Mucosa of descending colon (tissue), 3 donors: Measurements from ENCODE around the gene CEP131. TPM values are rescaled to one million over a fixed set of nuclear protein-coding genes. Genes with fewer than 3 reads are reported as not detected.

Experiments
- ATAC-seq: fragments of 200-7000 bp; cut with Tn5 transposase; one replicate; pipeline ENCODE4 v1.9.1; 2020; ENCODE audit warnings: mild to moderate bottlenecking, moderate library complexity
- DNase-seq, 3 donors: peaks; one replicate each; pipeline ENCODE4 v3.0.0-alpha.2; 2020
- H3K36me3 ChIP-seq: fragments of 200-600 bp; one replicate; pipeline ENCODE4 v1.8.0; 2021; ENCODE audit warnings: low read depth, mild to moderate bottlenecking
- H3K4me1 ChIP-seq: fragments of 200-600 bp; one replicate; pipeline ENCODE4 v1.8.0; 2021; ENCODE audit warnings: low read depth, mild to moderate bottlenecking
- H3K4me3 ChIP-seq: fragments of 200-600 bp; one replicate; pipeline ENCODE4 v1.8.0; 2021; ENCODE audit warnings: mild to moderate bottlenecking
- H3K9me3 ChIP-seq: fragments of 200-600 bp; one replicate; pipeline ENCODE4 v1.8.0; 2021; ENCODE audit warnings: mild to moderate bottlenecking
- intact Hi-C, 2 donors: fragments of 100-400 bp; cut with DNase I in 1 of 2; cut with micrococcal nuclease in 1 of 2; formaldehyde crosslinking; loops; one replicate each; pipeline versions ENCODE4 v1.11.0 to v1.11.1; 2022; cut with DNase I, micrococcal nuclease
- total RNA-seq, 3 donors: library from RNA; stranded (reverse); fragmentation: NEBNext Ultra II Directional in 2 of 3; extraction: Animal tissue kit (Norgen Biotek cat#: 25700) in 2 of 3; gene quantifications; one replicate each; pipeline versions ENCODE4 v1.2.1 to v1.2.4, GENCODE V29; 2021 to 2023
- TF ChIP-seq, protein P1 (sequence below): fragments of 200-600 bp; IDR thresholded peaks from one replicate; pipeline ENCODE4 v1.8.0; 2022; ENCODE audit warnings: antibody characterized with exemption, mild to moderate bottlenecking
- donor health status: DM: no; HTN: no; CAD: no; lungs with moderate emphysema.
- donor health status: DM: no; HTN: no; CAD: no.
- donor health status: DM: no; HTN: yes; CAD: no.

Gene CEP131
- total RNA-seq, 3 donors from 2014 or later, result 5.7 to 9.3 (median 8.7) TPM

DNA sequence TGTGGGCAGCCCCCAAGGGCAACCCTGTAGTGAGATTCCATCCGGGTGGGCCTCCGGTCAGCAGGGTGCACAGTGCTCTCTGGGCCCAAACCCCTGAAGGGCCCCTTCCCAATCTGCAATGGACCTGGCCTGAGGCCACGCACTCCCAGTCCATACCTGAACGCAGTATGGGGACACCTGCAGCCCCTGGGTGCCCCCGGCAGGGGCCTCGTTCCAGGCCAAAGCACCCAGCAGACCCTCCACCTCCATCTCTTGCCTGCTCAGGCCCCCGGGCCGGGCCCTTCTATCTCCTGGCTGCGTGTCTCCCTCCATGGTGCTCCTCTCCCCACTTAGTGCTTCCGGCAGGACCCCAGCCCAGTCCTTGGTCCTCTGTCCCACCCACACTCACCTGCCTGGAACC, 39.4 kb downstream of the CEP131 start:
- DNase-seq (no peak), ATAC-seq (no peak)
- Histone ChIP-seq H3K4me1 (no peaks in the 10 kb centered on the region), H3K4me3 (no peak overlapping the region), H3K9me3 (no peaks in the 10 kb centered on the region), H3K36me3 (no peaks in the 10 kb centered on the region)
- TF ChIP-seq, protein P1, sequence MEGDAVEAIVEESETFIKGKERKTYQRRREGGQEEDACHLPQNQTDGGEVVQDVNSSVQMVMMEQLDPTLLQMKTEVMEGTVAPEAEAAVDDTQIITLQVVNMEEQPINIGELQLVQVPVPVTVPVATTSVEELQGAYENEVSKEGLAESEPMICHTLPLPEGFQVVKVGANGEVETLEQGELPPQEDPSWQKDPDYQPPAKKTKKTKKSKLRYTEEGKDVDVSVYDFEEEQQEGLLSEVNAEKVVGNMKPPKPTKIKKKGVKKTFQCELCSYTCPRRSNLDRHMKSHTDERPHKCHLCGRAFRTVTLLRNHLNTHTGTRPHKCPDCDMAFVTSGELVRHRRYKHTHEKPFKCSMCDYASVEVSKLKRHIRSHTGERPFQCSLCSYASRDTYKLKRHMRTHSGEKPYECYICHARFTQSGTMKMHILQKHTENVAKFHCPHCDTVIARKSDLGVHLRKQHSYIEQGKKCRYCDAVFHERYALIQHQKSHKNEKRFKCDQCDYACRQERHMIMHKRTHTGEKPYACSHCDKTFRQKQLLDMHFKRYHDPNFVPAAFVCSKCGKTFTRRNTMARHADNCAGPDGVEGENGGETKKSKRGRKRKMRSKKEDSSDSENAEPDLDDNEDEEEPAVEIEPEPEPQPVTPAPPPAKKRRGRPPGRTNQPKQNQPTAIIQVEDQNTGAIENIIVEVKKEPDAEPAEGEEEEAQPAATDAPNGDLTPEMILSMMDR, result no peak
- intact Hi-C loops, result no loop called here

DNA sequence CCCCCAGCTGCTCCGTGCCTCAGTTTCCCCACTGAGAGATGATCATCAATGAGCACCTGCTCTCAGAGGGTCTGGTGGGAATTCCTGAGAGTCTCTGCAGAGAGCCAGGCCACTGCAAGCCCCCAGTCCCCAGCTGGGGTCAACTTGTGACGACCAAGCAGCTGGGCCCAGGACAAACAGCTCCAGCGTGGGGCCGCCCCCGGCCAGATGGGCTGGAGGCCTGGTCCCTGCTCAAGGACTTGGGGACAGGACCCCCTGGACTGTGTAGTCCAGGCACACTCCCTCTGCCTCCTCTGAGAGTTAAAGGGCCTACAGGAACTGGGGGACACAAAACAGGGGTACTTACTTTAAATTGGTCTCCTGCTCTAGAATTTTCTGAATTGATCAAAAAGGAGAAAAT, 40.2 kb downstream of the CEP131 start:
- no peak for ATAC-seq
- TF ChIP-seq, protein P1, result no peak

GRCh38 chr17:81181811-81182185, 41.0 kb downstream of the CEP131 start:
- DNase-seq, result no peak
- ATAC-seq, result no peak
- no peaks in the 10 kb centered on the region for H3K4me1 ChIP-seq
- TF ChIP-seq, protein P1, result no peak
- intact Hi-C loops, result no loop called here
- H3K9me3 ChIP-seq, result no peaks in the 10 kb centered on the region
- H3K4me3 ChIP-seq, result no peak overlapping the region
- H3K36me3 ChIP-seq, result no peaks in the 10 kb centered on the region

More for the DNA sequence above, 40.2 kb downstream of the CEP131 start:
- intact Hi-C loops, result no loop called here
- Histone ChIP-seq H3K9me3 (no peaks in the 10 kb centered on the region), H3K36me3 (no peaks in the 10 kb centered on the region), H3K4me3 (no peak overlapping the region), H3K4me1 (no peaks in the 10 kb centered on the region)
- DNase-seq, result no peak

DNA sequence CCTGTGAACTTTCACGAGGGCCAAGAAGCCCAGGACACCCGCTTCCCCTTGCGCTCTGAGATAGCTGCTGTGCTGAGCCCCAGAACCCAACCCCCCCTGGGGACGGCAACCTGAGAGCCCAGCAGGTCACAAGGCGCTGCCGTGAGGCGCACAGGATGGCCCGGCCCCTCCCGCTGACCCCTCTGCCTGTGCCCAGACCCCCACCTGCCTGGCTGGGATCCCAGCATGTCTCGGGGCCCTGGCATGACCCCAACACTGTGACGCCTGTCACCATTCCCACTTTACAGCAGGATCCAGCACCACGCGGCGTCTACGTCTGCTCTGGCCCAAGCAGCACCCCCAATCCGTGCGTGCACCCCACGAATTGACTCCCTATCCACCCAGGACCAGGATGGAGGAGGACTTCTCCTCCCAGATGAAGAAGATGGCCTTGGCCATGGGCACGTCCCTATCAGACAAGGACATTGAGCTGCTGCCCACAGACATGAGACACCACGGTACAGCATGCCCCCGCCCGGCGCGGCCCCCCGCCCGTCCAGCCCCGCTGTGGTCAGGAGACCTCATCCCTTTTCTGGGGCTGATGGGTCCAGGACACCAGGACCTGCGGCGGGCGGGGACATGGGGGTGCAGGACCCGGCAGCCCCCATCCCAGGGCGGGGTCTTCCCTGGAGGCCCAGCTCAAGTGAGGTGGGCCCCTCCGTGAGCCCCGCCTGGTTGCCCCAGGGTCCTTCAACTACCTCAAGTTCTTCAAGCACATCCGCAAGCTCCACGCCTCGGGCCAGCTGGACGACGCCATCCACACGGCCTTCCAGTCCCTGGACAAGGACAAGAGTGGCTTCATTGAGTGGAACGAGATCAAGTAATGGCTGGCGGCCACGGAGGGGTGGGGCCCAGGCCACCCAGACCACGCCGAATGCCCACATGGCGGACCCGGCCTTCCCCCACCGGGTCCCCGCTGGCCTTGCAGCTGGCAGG, 41.6 kb downstream of the CEP131 start:
- intact Hi-C loops, result no loop called here
- Histone ChIP-seq H3K36me3 (no peaks in the 10 kb centered on the region), H3K4me3 (no peak overlapping the region), H3K4me1 (no peaks in the 10 kb centered on the region), H3K9me3 (no peaks in the 10 kb centered on the region)
- ATAC-seq (no peak), DNase-seq (no peak)
- TF ChIP-seq, protein P1, result no peak

DNA sequence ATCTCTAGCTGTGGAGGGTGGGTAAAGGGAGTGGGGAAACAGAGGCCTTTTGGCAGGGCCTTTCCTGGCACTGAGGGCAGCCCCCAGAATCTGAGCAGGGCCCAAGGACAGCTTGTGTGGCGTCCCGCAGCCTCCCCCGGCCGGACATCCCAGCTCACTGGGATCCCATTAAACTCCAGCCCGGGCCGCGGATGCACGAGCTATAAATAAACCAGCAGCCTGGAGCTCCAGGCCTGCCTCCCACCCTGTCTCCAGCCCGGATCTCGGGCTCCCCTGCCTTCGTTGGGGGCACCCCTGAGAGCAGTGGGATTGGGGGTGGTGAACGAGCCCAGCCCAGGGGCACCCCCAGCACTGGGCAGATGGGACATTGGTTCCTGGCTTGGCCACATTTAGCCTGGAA, 42.9 kb downstream of the CEP131 start:
- DNase-seq (no peak), ATAC-seq (no peak)
- Histone ChIP-seq H3K36me3 (no peaks in the 10 kb centered on the region), H3K4me1 (no peaks in the 10 kb centered on the region), H3K9me3 (no peaks in the 10 kb centered on the region), H3K4me3 (no peak overlapping the region)
- intact Hi-C loops, result no loop called here
- TF ChIP-seq, protein P1, result no peak
